ENCODE results near the gene EEIG2.
"Not testable (repeated sequence)": the region's sequence is repeated elsewhere in the genome, so short reads cannot be mapped to it uniquely, and the experiment has no call there.

The EEIG2 gene

DNA sequence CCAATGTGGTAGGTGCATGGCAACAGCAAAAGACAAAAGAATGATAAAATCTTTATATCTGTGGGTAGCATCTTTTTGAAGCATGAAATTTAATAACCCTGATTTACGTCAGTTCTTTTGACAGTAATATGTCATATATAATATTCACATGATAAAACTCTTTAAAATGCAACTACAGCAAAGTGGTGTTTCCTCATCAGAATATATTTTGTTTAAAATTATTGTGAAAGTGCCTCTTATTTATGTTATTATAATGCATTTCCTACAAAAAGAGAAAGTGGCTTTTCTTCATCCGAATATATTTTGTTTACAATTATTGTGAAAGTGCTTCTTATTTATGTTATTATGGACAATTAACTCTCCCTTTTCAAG, 46.9 kb upstream of the EEIG2 start:
- H3K79me2 ChIP-seq (ENCODE audit: low read length) = no peaks in the 10 kb centered on the region
- H3K27ac ChIP-seq (ENCODE audit: low read length) = no peak overlapping the region
- no peak for TF ChIP-seq CTCF (IDR thresholded peaks at IDR 0.05; ENCODE audit: low read length)
- TF ChIP-seq EZH2phosphoT487 (IDR thresholded peaks at IDR 0.05; ENCODE audit: low read length) = no peak
- no peak for TF ChIP-seq EZH2 (optimal IDR thresholded peaks at IDR 0.05; ENCODE audit: low read depth, low read length)
- no peak for DNase-seq
- H2AFZ ChIP-seq (ENCODE audit: low read length) = no peak overlapping the region
- no peaks in the 10 kb centered on the region for H3K9me3 ChIP-seq (replicated peaks; ENCODE audit: insufficient read depth, low read length)
- no peaks in the 10 kb centered on the region for H3K9me2 ChIP-seq (replicated peaks; ENCODE audit: insufficient read depth, low read length)
- H3K4me3 ChIP-seq (ENCODE audit: low read length) = no peak overlapping the region
- H3K36me3 ChIP-seq (replicated peaks; ENCODE audit: insufficient read depth, low read length) = no peaks in the 10 kb centered on the region
- H3K27me3 ChIP-seq (replicated peaks; ENCODE audit: insufficient read depth, low read length) = no peaks in the 10 kb centered on the region
- no peaks in the 10 kb centered on the region for H3K4me1 ChIP-seq (ENCODE audit: low read length)
- H3K9ac ChIP-seq (ENCODE audit: low read length) = no peak overlapping the region
- H3F3A ChIP-seq (ENCODE audit: insufficient read depth, low read length) = no peaks in the 10 kb centered on the region
- no peaks in the 10 kb centered on the region for H4K20me1 ChIP-seq (ENCODE audit: insufficient read depth, low read length)
- no peak overlapping the region for H3K4me2 ChIP-seq (ENCODE audit: low read depth, low read length)

- H4K20me1 ChIP-seq (ENCODE audit: insufficient read depth, low read length); H3K79me2 ChIP-seq (ENCODE audit: low read length); H3K27me3 ChIP-seq (replicated peaks; ENCODE audit: insufficient read depth, low read length); DNase-seq; H3F3A ChIP-seq (ENCODE audit: insufficient read depth, low read length); H3K4me3 ChIP-seq (ENCODE audit: low read length); H3K4me1 ChIP-seq (ENCODE audit: low read length); H3K9me2 ChIP-seq (replicated peaks; ENCODE audit: insufficient read depth, low read length); H3K27ac ChIP-seq (ENCODE audit: low read length); H3K9me3 ChIP-seq (replicated peaks; ENCODE audit: insufficient read depth, low read length); H3K4me2 ChIP-seq (ENCODE audit: low read depth, low read length); H2AFZ ChIP-seq (ENCODE audit: low read length); H3K36me3 ChIP-seq (replicated peaks; ENCODE audit: insufficient read depth, low read length); H3K9ac ChIP-seq (ENCODE audit: low read length): not testable (repeated sequence)
Measured at GRCh38 chr1:108513914-108514313, 46.0 kb upstream of the EEIG2 start.

GRCh38 chr1:108517301-108517897, 42.5 kb upstream of the EEIG2 start:
- not testable (repeated sequence) for H3K36me3 ChIP-seq (replicated peaks; ENCODE audit: insufficient read depth, low read length); H3K9me3 ChIP-seq (replicated peaks; ENCODE audit: insufficient read depth, low read length); DNase-seq; H3K79me2 ChIP-seq (ENCODE audit: low read length); H3K4me1 ChIP-seq (ENCODE audit: low read length); H3K9me2 ChIP-seq (replicated peaks; ENCODE audit: insufficient read depth, low read length); H2AFZ ChIP-seq (ENCODE audit: low read length); H3F3A ChIP-seq (ENCODE audit: insufficient read depth, low read length); H3K27me3 ChIP-seq (replicated peaks; ENCODE audit: insufficient read depth, low read length); H3K4me2 ChIP-seq (ENCODE audit: low read depth, low read length); H3K9ac ChIP-seq (ENCODE audit: low read length); H4K20me1 ChIP-seq (ENCODE audit: insufficient read depth, low read length); H3K27ac ChIP-seq (ENCODE audit: low read length); H3K4me3 ChIP-seq (ENCODE audit: low read length)

- Histone ChIP-seq H3K27me3 (replicated peaks; ENCODE audit: insufficient read depth, low read length) (no peaks in the 10 kb centered on the region), H3K4me3 (ENCODE audit: low read length) (no peak overlapping the region), H3K9ac (ENCODE audit: low read length) (no peak overlapping the region), H3K27ac (ENCODE audit: low read length) (no peak overlapping the region), H3K9me3 (replicated peaks; ENCODE audit: insufficient read depth, low read length) (no peaks in the 10 kb centered on the region), H4K20me1 (ENCODE audit: insufficient read depth, low read length) (no peaks in the 10 kb centered on the region), H3K4me2 (ENCODE audit: low read depth, low read length) (no peak overlapping the region), H3K36me3 (replicated peaks; ENCODE audit: insufficient read depth, low read length) (no peaks in the 10 kb centered on the region), H3K79me2 (ENCODE audit: low read length) (no peaks in the 10 kb centered on the region), H3K4me1 (ENCODE audit: low read length) (no peaks in the 10 kb centered on the region), H3F3A (ENCODE audit: insufficient read depth, low read length) (no peaks in the 10 kb centered on the region), H3K9me2 (replicated peaks; ENCODE audit: insufficient read depth, low read length) (no peaks in the 10 kb centered on the region), H2AFZ (ENCODE audit: low read length) (no peak overlapping the region)
- no peak for DNase-seq
- TF ChIP-seq EZH2 (optimal IDR thresholded peaks at IDR 0.05; ENCODE audit: low read depth, low read length) (no peak), EZH2phosphoT487 (IDR thresholded peaks at IDR 0.05; ENCODE audit: low read length) (no peak), CTCF (IDR thresholded peaks at IDR 0.05; ENCODE audit: low read length) (no peak)
Measured at GRCh38 chr1:108521990-108522393, 37.9 kb upstream of the EEIG2 start.

Measured in MM.1S (cell line).